ENCODE results near the gene DIDO1. TPM values are rescaled to one million over a fixed set of nuclear protein-coding genes. Genes with fewer than 3 reads are reported as not detected.

DIDO1 gene
- total and polyA plus RNA-seq, 4 experiments from 2014 or later, result 24.7 to 129 (median 83.5) TPM

GRCh38 chr20:62834967-62835730 is 91.2 kb downstream of the DIDO1 start:
- no peaks in the 10 kb centered on the region for H3K9me3 ChIP-seq (ENCODE audit: control insufficient read depth in 1 of 2, low read length in 2 of 2)
- H3K27me3 ChIP-seq (ENCODE audit: insufficient read depth, low read length), result no peaks in the 10 kb centered on the region
- Mint-ChIP-seq H3K9me3 (peaks cover 0 to 1% (median 0%) of the 10 kb centered on the region in 8 donors), H3K27ac (no peak overlapping the region), H3K36me3 (no peaks in the 10 kb centered on the region), H3K27me3 (peaks cover 4 to 5% of the 10 kb centered on the region in 2 donors), H3K4me3 (no peak overlapping the region), H3K4me1 (peaks cover 0 to 5% (median 1%) of the 10 kb centered on the region in 4 donors)
- DNase-seq, result no peak
- H3K4me1 ChIP-seq (ENCODE audit: insufficient read depth, low read length), result peaks cover 11% of the 10 kb centered on the region
- no peaks in the 10 kb centered on the region for H3K36me3 ChIP-seq (ENCODE audit: insufficient read depth, low read length)
- POLR2A ChIA-PET (ENCODE audit: partially characterized antibody), result interaction anchor here (1.4 kb wide), 1 partner anchor 20 kb away, joined by 3 read pairs; no protein-coding TSS in a partner anchor
- H3K27ac ChIP-seq (ENCODE audit: low read depth, low read length), result no peak overlapping the region
- CTCF ChIA-PET (ENCODE audit: partially characterized antibody), result no interaction called here
- intact Hi-C loops (cut with micrococcal nuclease), result no loop called here
- H3K4me3 ChIP-seq (ENCODE audit: low read length in 2 of 2), result no peak overlapping the region

- Mint-ChIP-seq H3K36me3 (no peaks in the 10 kb centered on the region), H3K4me3 (no peak overlapping the region), H3K9me3 (no peaks in the 10 kb centered on the region), H3K27me3 (peaks cover 4 to 5% of the 10 kb centered on the region in 2 donors), H3K27ac (no peak overlapping the region), H3K4me1 (peaks cover 0 to 5% (median 1%) of the 10 kb centered on the region in 4 donors)
- no peaks in the 10 kb centered on the region for H3K27me3 ChIP-seq (ENCODE audit: insufficient read depth, low read length)
- no peaks in the 10 kb centered on the region for H3K36me3 ChIP-seq (ENCODE audit: insufficient read depth, low read length)
- H3K9me3 ChIP-seq (ENCODE audit: control insufficient read depth in 1 of 2, low read length in 2 of 2), result no peaks in the 10 kb centered on the region
- intact Hi-C loops (cut with micrococcal nuclease), result no loop called here
- peaks cover 11% of the 10 kb centered on the region for H3K4me1 ChIP-seq (ENCODE audit: insufficient read depth, low read length)
- ChIA-PET POLR2A (ENCODE audit: partially characterized antibody) (no interaction called here), CTCF (ENCODE audit: partially characterized antibody) (no interaction called here)
- no peak overlapping the region for H3K27ac ChIP-seq (ENCODE audit: low read depth, low read length)
- DNase-seq, result no peak
- no peak overlapping the region for H3K4me3 ChIP-seq (ENCODE audit: low read length in 2 of 2)
Measured at GRCh38 chr20:62832951-62833391, 93.3 kb downstream of the DIDO1 start.

GRCh38 chr20:62832212-62832922 is 93.9 kb downstream of the DIDO1 start:
- no peak for DNase-seq
- Mint-ChIP-seq H3K27me3 (peaks cover 4 to 5% of the 10 kb centered on the region in 2 donors), H3K9me3 (no peaks in the 10 kb centered on the region), H3K27ac (no peak overlapping the region), H3K36me3 (no peaks in the 10 kb centered on the region), H3K4me1 (peaks cover 0 to 5% (median 1%) of the 10 kb centered on the region in 4 donors), H3K4me3 (peak overlapping the region in 2 of 8 donors; percentile 15 to 21)
- H3K27ac ChIP-seq (ENCODE audit: low read depth, low read length), result no peak overlapping the region
- CTCF ChIA-PET (ENCODE audit: partially characterized antibody), result no interaction called here
- H3K27me3 ChIP-seq (ENCODE audit: insufficient read depth, low read length), result no peaks in the 10 kb centered on the region
- H3K36me3 ChIP-seq (ENCODE audit: insufficient read depth, low read length), result no peaks in the 10 kb centered on the region
- POLR2A ChIA-PET (ENCODE audit: partially characterized antibody), result no interaction called here
- H3K9me3 ChIP-seq (ENCODE audit: control insufficient read depth in 1 of 2, low read length in 2 of 2), result no peaks in the 10 kb centered on the region
- H3K4me3 ChIP-seq (ENCODE audit: low read length in 2 of 2), result no peak overlapping the region
- intact Hi-C loops (cut with micrococcal nuclease), result no loop called here
- H3K4me1 ChIP-seq (ENCODE audit: insufficient read depth, low read length), result peaks cover 11% of the 10 kb centered on the region

- Histone ChIP-seq H3K9me3 (ENCODE audit: control insufficient read depth in 1 of 2, low read length in 2 of 2) (no peaks in the 10 kb centered on the region), H3K4me3 (ENCODE audit: low read length in 2 of 2) (no peak overlapping the region), H3K27ac (ENCODE audit: low read depth, low read length) (no peak overlapping the region), H3K27me3 (ENCODE audit: insufficient read depth, low read length) (no peaks in the 10 kb centered on the region), H3K4me1 (ENCODE audit: insufficient read depth, low read length) (peaks cover 11% of the 10 kb centered on the region), H3K36me3 (ENCODE audit: insufficient read depth, low read length) (no peaks in the 10 kb centered on the region)
- intact Hi-C loops (cut with micrococcal nuclease), result no loop called here
- Mint-ChIP-seq H3K27ac (no peak overlapping the region), H3K36me3 (no peaks in the 10 kb centered on the region), H3K4me1 (peaks cover 0 to 5% (median 1%) of the 10 kb centered on the region in 4 donors), H3K27me3 (peaks cover 3 to 5% of the 10 kb centered on the region in 2 donors), H3K4me3 (no peak overlapping the region), H3K9me3 (no peaks in the 10 kb centered on the region)
- ChIA-PET POLR2A (ENCODE audit: partially characterized antibody) (no interaction called here), CTCF (ENCODE audit: partially characterized antibody) (no interaction called here)
- no peak for DNase-seq
Measured at GRCh38 chr20:62831854-62832211, 94.5 kb downstream of the DIDO1 start.

GRCh38 chr20:62831361-62831788 is 94.9 kb downstream of the DIDO1 start:
- CTCF ChIA-PET (ENCODE audit: partially characterized antibody), result no interaction called here
- Mint-ChIP-seq H3K9me3 (no peaks in the 10 kb centered on the region), H3K4me1 (peaks cover 0 to 5% (median 1%) of the 10 kb centered on the region in 4 donors), H3K27me3 (peaks cover 3 to 5% of the 10 kb centered on the region in 2 donors), H3K27ac (no peak overlapping the region), H3K36me3 (no peaks in the 10 kb centered on the region), H3K4me3 (no peak overlapping the region)
- no peak overlapping the region for H3K27ac ChIP-seq (ENCODE audit: low read depth, low read length)
- intact Hi-C loops (cut with micrococcal nuclease), result no loop called here
- H3K4me3 ChIP-seq (ENCODE audit: low read length in 2 of 2), result no peak overlapping the region
- no peaks in the 10 kb centered on the region for H3K9me3 ChIP-seq (ENCODE audit: control insufficient read depth in 1 of 2, low read length in 2 of 2)
- no peaks in the 10 kb centered on the region for H3K36me3 ChIP-seq (ENCODE audit: insufficient read depth, low read length)
- DNase-seq, result no peak
- H3K27me3 ChIP-seq (ENCODE audit: insufficient read depth, low read length), result no peaks in the 10 kb centered on the region
- H3K4me1 ChIP-seq (ENCODE audit: insufficient read depth, low read length), result peaks cover 11% of the 10 kb centered on the region
- POLR2A ChIA-PET (ENCODE audit: partially characterized antibody), result no interaction called here

- no peaks in the 10 kb centered on the region for H3K9me3 ChIP-seq (ENCODE audit: control insufficient read depth in 1 of 2, low read length in 2 of 2)
- peaks cover 11% of the 10 kb centered on the region for H3K4me1 ChIP-seq (ENCODE audit: insufficient read depth, low read length)
- Mint-ChIP-seq H3K4me1 (peaks cover 0 to 5% (median 1%) of the 10 kb centered on the region in 4 donors), H3K27me3 (peaks cover 3 to 5% of the 10 kb centered on the region in 2 donors), H3K4me3 (no peak overlapping the region), H3K27ac (no peak overlapping the region), H3K36me3 (no peaks in the 10 kb centered on the region), H3K9me3 (no peaks in the 10 kb centered on the region)
- no peaks in the 10 kb centered on the region for H3K36me3 ChIP-seq (ENCODE audit: insufficient read depth, low read length)
- ChIA-PET CTCF (ENCODE audit: partially characterized antibody) (no interaction called here), POLR2A (ENCODE audit: partially characterized antibody) (no interaction called here)
- no peak for DNase-seq
- H3K27me3 ChIP-seq (ENCODE audit: insufficient read depth, low read length), result no peaks in the 10 kb centered on the region
- H3K27ac ChIP-seq (ENCODE audit: low read depth, low read length), result no peak overlapping the region
- intact Hi-C loops (cut with micrococcal nuclease), result no loop called here
- no peak overlapping the region for H3K4me3 ChIP-seq (ENCODE audit: low read length in 2 of 2)
Measured at GRCh38 chr20:62830821-62831220, 95.5 kb downstream of the DIDO1 start.

GRCh38 chr20:62830251-62830650 is 96.1 kb downstream of the DIDO1 start:
- Histone ChIP-seq H3K4me1 (ENCODE audit: insufficient read depth, low read length) (peaks cover 11% of the 10 kb centered on the region), H3K4me3 (ENCODE audit: low read length in 2 of 2) (no peak overlapping the region), H3K27me3 (ENCODE audit: insufficient read depth, low read length) (no peaks in the 10 kb centered on the region), H3K9me3 (ENCODE audit: control insufficient read depth in 1 of 2, low read length in 2 of 2) (no peaks in the 10 kb centered on the region), H3K27ac (ENCODE audit: low read depth, low read length) (no peak overlapping the region), H3K36me3 (ENCODE audit: insufficient read depth, low read length) (no peaks in the 10 kb centered on the region)
- DNase-seq, result no peak
- Mint-ChIP-seq H3K27me3 (no peaks in the 10 kb centered on the region), H3K9me3 (no peaks in the 10 kb centered on the region), H3K36me3 (no peaks in the 10 kb centered on the region), H3K4me3 (no peak overlapping the region), H3K4me1 (peaks cover 0 to 5% (median 1%) of the 10 kb centered on the region in 4 donors), H3K27ac (no peak overlapping the region)
- CTCF ChIA-PET (ENCODE audit: partially characterized antibody), result no interaction called here
- POLR2A ChIA-PET (ENCODE audit: partially characterized antibody), result no interaction called here
- intact Hi-C loops (cut with micrococcal nuclease), result no loop called here
